ENCODE results near the gene PPP2R2D.

- TF ChIP-seq, protein P1, sequence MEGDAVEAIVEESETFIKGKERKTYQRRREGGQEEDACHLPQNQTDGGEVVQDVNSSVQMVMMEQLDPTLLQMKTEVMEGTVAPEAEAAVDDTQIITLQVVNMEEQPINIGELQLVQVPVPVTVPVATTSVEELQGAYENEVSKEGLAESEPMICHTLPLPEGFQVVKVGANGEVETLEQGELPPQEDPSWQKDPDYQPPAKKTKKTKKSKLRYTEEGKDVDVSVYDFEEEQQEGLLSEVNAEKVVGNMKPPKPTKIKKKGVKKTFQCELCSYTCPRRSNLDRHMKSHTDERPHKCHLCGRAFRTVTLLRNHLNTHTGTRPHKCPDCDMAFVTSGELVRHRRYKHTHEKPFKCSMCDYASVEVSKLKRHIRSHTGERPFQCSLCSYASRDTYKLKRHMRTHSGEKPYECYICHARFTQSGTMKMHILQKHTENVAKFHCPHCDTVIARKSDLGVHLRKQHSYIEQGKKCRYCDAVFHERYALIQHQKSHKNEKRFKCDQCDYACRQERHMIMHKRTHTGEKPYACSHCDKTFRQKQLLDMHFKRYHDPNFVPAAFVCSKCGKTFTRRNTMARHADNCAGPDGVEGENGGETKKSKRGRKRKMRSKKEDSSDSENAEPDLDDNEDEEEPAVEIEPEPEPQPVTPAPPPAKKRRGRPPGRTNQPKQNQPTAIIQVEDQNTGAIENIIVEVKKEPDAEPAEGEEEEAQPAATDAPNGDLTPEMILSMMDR (IDR thresholded peaks at IDR 0.05): no peak
- TF ChIP-seq IRF1 (CRISPR knock-in tag; IDR thresholded peaks at IDR 0.05): no peak
- TF ChIP-seq, protein P2, sequence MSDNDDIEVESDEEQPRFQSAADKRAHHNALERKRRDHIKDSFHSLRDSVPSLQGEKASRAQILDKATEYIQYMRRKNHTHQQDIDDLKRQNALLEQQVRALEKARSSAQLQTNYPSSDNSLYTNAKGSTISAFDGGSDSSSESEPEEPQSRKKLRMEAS (CRISPR knock-in tag; IDR thresholded peaks at IDR 0.05): no peak
- TF ChIP-seq TCF7 (CRISPR knock-in tag; IDR thresholded peaks at IDR 0.05; ENCODE audit: low read depth): no peak
- no peak for TF ChIP-seq CREB1 (CRISPR knock-in tag; IDR thresholded peaks at IDR 0.05)
- no peak for TF ChIP-seq ZNF396 (CRISPR knock-in tag; IDR thresholded peaks at IDR 0.05; ENCODE audit: borderline replicate concordance)
- TF ChIP-seq, protein P3, sequence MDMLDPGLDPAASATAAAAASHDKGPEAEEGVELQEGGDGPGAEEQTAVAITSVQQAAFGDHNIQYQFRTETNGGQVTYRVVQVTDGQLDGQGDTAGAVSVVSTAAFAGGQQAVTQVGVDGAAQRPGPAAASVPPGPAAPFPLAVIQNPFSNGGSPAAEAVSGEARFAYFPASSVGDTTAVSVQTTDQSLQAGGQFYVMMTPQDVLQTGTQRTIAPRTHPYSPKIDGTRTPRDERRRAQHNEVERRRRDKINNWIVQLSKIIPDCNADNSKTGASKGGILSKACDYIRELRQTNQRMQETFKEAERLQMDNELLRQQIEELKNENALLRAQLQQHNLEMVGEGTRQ (CRISPR knock-in tag; IDR thresholded peaks at IDR 0.05): no peak
- TF ChIP-seq AFF4 (CRISPR knock-in tag; IDR thresholded peaks at IDR 0.05; ENCODE audit: borderline replicate concordance): no peak
- no peak for TF ChIP-seq FOXP4 (CRISPR knock-in tag; IDR thresholded peaks at IDR 0.05)
- TF ChIP-seq, protein P4, sequence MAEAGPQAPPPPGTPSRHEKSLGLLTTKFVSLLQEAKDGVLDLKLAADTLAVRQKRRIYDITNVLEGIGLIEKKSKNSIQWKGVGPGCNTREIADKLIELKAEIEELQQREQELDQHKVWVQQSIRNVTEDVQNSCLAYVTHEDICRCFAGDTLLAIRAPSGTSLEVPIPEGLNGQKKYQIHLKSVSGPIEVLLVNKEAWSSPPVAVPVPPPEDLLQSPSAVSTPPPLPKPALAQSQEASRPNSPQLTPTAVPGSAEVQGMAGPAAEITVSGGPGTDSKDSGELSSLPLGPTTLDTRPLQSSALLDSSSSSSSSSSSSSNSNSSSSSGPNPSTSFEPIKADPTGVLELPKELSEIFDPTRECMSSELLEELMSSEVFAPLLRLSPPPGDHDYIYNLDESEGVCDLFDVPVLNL (CRISPR knock-in tag; IDR thresholded peaks at IDR 0.05; ENCODE audit: borderline replicate concordance, low read depth): no peak
- no peak for TF ChIP-seq SP1 (CRISPR knock-in tag; conservative IDR thresholded peaks at IDR 0.05)
- no peak for TF ChIP-seq ZNF423 (CRISPR knock-in tag; IDR thresholded peaks at IDR 0.05)
- no peak for TF ChIP-seq JUN (CRISPR knock-in tag; IDR thresholded peaks at IDR 0.05)
These were observed 71.8 kb downstream of the PPP2R2D start for GRCh38 chr10:131972474-131973071.

Measured in WTC11 (cell line).